ENCODE measurements around the gene MIPOL1. TPM values are rescaled to one million over a fixed set of nuclear protein-coding genes. Genes with fewer than 3 reads are reported as not detected.

MIPOL1 gene
- total and polyA plus RNA-seq, 7 donors, result 1.2 to 21.6 (median 11.7) TPM

- 95 to 97% methylated on average over 4 of the region's 4 CpGs for WGBS, 2 donors
- TF ChIP-seq CTCF (IDR thresholded peaks at IDR 0.05), result no peak
- TF ChIP-seq POLR2AphosphoS5 (IDR thresholded peaks at IDR 0.05), result no peak
- TF ChIP-seq POLR2A (IDR thresholded peaks at IDR 0.05), result no peak
- TF ChIP-seq EP300 (IDR thresholded peaks at IDR 0.05), result no peak
Observed at GRCh38 chr14:37483672-37484071, 285.9 kb downstream of the MIPOL1 start.

DNA sequence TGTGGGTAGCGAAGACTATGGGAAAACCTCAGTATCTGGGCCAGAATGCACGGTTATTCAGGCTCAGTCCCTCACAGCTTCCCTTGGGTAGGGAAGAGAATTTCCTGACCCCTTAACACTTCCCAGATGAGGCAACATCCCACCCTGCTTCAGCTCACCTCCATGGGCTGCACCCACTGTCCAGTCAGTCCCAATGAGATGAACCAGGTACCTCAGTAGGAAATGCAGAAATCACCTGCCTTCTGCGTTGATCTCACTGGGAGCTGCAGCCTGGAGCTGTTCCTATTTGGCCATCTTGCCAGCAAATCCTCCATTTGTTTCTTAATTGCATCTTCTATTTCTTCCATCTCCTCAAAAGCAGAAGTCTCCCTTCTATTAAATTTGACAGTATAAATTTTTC is 292.9 kb downstream of the MIPOL1 start:
- no peak overlapping the region for H3K27ac ChIP-seq
- TF ChIP-seq EP300 (IDR thresholded peaks at IDR 0.05) (no peak), POLR2AphosphoS5 (IDR thresholded peaks at IDR 0.05) (no peak), CTCF (IDR thresholded peaks at IDR 0.05) (no peak), POLR2A (IDR thresholded peaks at IDR 0.05) (no peak)
- H3K4me1 ChIP-seq, result no peaks in the 10 kb centered on the region
- H3K27me3 ChIP-seq, result no peaks in the 10 kb centered on the region
- H3K9me3 ChIP-seq, result peaks cover 0 to 2% (median 0%) of the 10 kb centered on the region in 4 donors
- WGBS, 2 donors, result 91 to 97% methylated on average over 3 of the region's 3 CpGs
- no peak overlapping the region for H3K4me3 ChIP-seq
- intact Hi-C loops (cut with DNase I), result no loop called here
- no peaks in the 10 kb centered on the region for H3K36me3 ChIP-seq
- DNase-seq, result no peak

More at GRCh38 chr14:37483672-37484071, 285.9 kb downstream of the MIPOL1 start:
- DNase-seq, result no peak
- H3K9me3 ChIP-seq, result peaks cover 0 to 2% (median 0%) of the 10 kb centered on the region in 4 donors
- H3K4me3 ChIP-seq, result no peak overlapping the region
- no peaks in the 10 kb centered on the region for H3K36me3 ChIP-seq
- H3K27me3 ChIP-seq, result no peaks in the 10 kb centered on the region
- intact Hi-C loops (cut with DNase I), result no loop called here
- no peak overlapping the region for H3K27ac ChIP-seq
- H3K4me1 ChIP-seq, result no peaks in the 10 kb centered on the region

DNA sequence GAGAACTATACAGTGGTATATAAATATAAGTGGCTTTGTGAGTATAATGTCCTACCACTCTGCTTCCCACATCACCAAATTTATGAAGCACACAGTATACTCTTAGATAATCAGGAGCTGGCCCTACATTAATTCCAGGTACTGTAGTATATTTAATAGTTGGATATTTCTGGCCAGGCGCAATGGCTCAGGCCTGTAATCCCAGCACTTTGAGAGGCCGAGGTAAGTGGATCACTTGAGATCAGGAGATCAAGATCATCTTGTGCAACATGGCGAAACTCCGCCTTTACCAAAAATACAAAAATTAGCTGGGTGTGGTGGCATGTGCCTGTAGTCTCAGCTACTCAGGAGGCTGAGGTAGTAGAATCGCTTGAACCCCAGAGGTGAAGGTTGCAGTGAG is 293.3 kb downstream of the MIPOL1 start:
- TF ChIP-seq CTCF (IDR thresholded peaks at IDR 0.05) (no peak), EP300 (IDR thresholded peaks at IDR 0.05) (no peak), POLR2AphosphoS5 (IDR thresholded peaks at IDR 0.05) (no peak), POLR2A (IDR thresholded peaks at IDR 0.05) (no peak)
- intact Hi-C loops (cut with DNase I), result no loop called here

GRCh38 chr14:37493606-37494005 is 295.9 kb downstream of the MIPOL1 start:
- Histone ChIP-seq H3K4me3 (no peak overlapping the region), H3K27me3 (no peaks in the 10 kb centered on the region), H3K36me3 (no peaks in the 10 kb centered on the region), H3K9me3 (no peaks in the 10 kb centered on the region), H3K4me1 (no peaks in the 10 kb centered on the region), H3K27ac (no peak overlapping the region)
- 90 to 93% methylated on average over 2 of the region's 2 CpGs for WGBS, 2 donors
- no peak for TF ChIP-seq EP300 (IDR thresholded peaks at IDR 0.05)
- TF ChIP-seq POLR2AphosphoS5 (IDR thresholded peaks at IDR 0.05), result no peak
- TF ChIP-seq CTCF (IDR thresholded peaks at IDR 0.05), result no peak
- no peak for TF ChIP-seq POLR2A (IDR thresholded peaks at IDR 0.05)
- no peak for DNase-seq
- intact Hi-C loops (cut with DNase I), result no loop called here

More for the DNA sequence above, 293.3 kb downstream of the MIPOL1 start:
- Histone ChIP-seq H3K4me3 (no peak overlapping the region), H3K27ac (no peak overlapping the region), H3K27me3 (no peaks in the 10 kb centered on the region), H3K9me3 (peaks cover 0 to under 1% (median 0%) of the 10 kb centered on the region in 4 donors), H3K4me1 (no peaks in the 10 kb centered on the region), H3K36me3 (no peaks in the 10 kb centered on the region)
- WGBS, 2 donors, result 94 to 95% methylated on average over 5 of the region's 5 CpGs
- no peak for DNase-seq

GRCh38 chr14:37497422-37497821 is 299.7 kb downstream of the MIPOL1 start:
- Histone ChIP-seq H3K4me3 (no peak overlapping the region), H3K27me3 (no peaks in the 10 kb centered on the region), H3K36me3 (peaks cover 0 to 19% (median 2%) of the 10 kb centered on the region in 4 donors), H3K4me1 (no peaks in the 10 kb centered on the region), H3K9me3 (no peaks in the 10 kb centered on the region), H3K27ac (no peak overlapping the region)
- DNase-seq, result no peak
- no peak for TF ChIP-seq CTCF (IDR thresholded peaks at IDR 0.05)
- TF ChIP-seq POLR2A (IDR thresholded peaks at IDR 0.05), result no peak
- no peak for TF ChIP-seq POLR2AphosphoS5 (IDR thresholded peaks at IDR 0.05)
- no peak for TF ChIP-seq EP300 (IDR thresholded peaks at IDR 0.05)
- WGBS, 2 donors, result 86 to 97% methylated on average over 2 of the region's 2 CpGs
- intact Hi-C loops (cut with DNase I), result no loop called here
